ENCODE measurements around the gene KDELR3. TPM values are rescaled to one million over a fixed set of nuclear protein-coding genes. Genes with fewer than 3 reads are reported as not detected.

Gene KDELR3
- total and polyA plus RNA-seq, 7 donors: 0.53 to 1.9 (median 0.95) TPM

DNA sequence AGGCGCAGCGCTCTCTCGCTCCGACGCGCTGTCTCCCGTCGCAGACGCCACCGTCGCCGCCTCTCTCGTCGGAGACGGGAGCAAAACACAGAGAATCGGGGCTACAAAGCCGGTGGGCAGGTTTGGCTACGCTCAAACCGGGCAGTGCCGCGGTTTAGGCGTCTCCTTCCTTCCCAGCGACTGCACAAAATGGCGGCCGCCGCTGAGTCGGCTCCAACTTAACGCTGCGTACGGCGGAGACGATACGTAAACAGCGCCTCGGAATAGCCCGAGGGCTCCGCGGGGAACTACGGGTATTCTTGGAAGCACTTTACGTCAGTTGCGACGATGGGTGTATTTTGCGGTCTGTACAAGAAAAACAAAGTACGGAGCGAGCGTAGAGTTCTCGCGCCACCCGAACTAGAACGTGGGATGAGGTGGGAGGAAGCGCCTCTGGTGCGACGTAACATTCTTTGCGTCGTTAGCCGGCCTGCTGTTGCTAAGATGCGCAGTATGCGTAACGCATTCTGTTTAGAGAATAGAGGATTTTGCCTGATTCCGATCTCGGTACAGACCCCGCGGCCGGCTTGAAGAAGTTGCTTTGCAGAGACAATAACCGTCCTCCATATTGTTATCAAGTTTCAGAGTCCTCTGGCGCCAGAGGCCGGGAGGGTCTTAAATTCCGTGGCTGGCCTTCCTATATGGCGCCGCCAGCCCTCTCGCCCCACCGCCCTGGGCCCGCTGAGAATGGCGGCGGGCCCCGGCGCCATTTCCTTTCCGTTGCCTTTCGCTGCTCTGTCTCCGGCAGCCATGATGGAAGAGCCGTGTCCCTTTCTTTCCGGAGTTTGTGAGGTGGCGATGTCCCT lies 38.4 kb downstream of the KDELR3 start, which contains the start of gene DDX17:
Gene DDX17 (minus strand): TSS at position 194 of the 845 bp plus-strand sequence.
- TF ChIP-seq, protein P1, sequence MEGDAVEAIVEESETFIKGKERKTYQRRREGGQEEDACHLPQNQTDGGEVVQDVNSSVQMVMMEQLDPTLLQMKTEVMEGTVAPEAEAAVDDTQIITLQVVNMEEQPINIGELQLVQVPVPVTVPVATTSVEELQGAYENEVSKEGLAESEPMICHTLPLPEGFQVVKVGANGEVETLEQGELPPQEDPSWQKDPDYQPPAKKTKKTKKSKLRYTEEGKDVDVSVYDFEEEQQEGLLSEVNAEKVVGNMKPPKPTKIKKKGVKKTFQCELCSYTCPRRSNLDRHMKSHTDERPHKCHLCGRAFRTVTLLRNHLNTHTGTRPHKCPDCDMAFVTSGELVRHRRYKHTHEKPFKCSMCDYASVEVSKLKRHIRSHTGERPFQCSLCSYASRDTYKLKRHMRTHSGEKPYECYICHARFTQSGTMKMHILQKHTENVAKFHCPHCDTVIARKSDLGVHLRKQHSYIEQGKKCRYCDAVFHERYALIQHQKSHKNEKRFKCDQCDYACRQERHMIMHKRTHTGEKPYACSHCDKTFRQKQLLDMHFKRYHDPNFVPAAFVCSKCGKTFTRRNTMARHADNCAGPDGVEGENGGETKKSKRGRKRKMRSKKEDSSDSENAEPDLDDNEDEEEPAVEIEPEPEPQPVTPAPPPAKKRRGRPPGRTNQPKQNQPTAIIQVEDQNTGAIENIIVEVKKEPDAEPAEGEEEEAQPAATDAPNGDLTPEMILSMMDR (IDR thresholded peaks at IDR 0.05): no peak
- Histone ChIP-seq H3K9me3 (no peaks in the 10 kb centered on the region), H3K27me3 (ENCODE audit: insufficient read depth in 3 of 3, low read length in 2 of 3) (no peaks in the 10 kb centered on the region), H3K4me3 (peak within 1 kb of the TSS; percentile 87), H3K36me3 (ENCODE audit: insufficient read depth in 1 of 2, low read depth in 1 of 2) (peaks cover 0 to 29% of the 10 kb centered on the region in 2 donors), H3K27ac (peak within 1 kb of the TSS; percentile 100), H3K4me1 (peaks cover 37% of the 10 kb centered on the region)
- DNase-seq (peak; percentile 91 to 95), ATAC-seq (peak; percentile 85 to 89 (median 86))
- WGBS, 3 donors: 0% methylated on average over 73 to 83 of the region's 83 CpGs
- intact Hi-C loops (cut with DNase I): loop anchor here (5.0 to 10.0 kb wide), 4 partner anchors 61 to 178 kb away; partner anchors contain the start of genes DMC1 (in 1 of the 2) and TOMM22 (in 1 of the 2)

DNA sequence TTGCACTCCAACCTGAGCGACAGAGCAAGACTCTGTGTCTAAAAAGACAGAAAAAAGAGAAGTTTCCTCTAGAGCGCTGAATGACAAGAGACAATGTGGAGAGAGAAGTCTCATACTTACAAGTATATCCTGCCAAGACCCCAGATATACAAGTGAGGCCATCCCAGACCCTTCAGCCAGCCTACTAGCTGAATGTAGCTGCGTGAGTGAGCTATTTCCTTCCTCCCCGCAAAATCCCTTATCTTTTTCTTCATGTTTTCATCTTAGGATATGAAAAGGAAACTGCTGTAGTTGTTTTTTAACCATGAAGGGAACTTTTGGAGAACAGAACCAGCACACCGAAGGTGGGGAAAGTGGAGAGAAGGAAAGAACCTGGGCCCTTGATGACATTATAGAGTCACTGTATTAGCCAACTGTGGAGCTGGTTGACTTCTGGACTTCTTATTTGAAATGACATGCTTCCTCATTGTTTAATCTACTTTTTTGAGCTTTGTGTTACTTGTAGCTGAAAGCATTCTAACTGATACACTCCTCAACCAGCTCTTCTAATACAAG lies 42.6 kb downstream of the KDELR3 start:
- no peak overlapping the region for H3K4me3 ChIP-seq
- ATAC-seq (no peak), DNase-seq (no peak)
- H3K27me3 ChIP-seq (ENCODE audit: insufficient read depth in 3 of 3, low read length in 2 of 3): no peaks in the 10 kb centered on the region
- no peaks in the 10 kb centered on the region for H3K9me3 ChIP-seq
- H3K36me3 ChIP-seq (ENCODE audit: insufficient read depth in 1 of 2, low read depth in 1 of 2): no peaks in the 10 kb centered on the region
- TF ChIP-seq, protein P1 (IDR thresholded peaks at IDR 0.05): no peak
- intact Hi-C loops (cut with DNase I): no loop called here
- 91 to 95% (median 92%) methylated on average over 5 of the region's 5 CpGs for WGBS, 3 donors
- H3K27ac ChIP-seq: no peak overlapping the region
- H3K4me1 ChIP-seq: peaks cover 6% of the 10 kb centered on the region

DNA sequence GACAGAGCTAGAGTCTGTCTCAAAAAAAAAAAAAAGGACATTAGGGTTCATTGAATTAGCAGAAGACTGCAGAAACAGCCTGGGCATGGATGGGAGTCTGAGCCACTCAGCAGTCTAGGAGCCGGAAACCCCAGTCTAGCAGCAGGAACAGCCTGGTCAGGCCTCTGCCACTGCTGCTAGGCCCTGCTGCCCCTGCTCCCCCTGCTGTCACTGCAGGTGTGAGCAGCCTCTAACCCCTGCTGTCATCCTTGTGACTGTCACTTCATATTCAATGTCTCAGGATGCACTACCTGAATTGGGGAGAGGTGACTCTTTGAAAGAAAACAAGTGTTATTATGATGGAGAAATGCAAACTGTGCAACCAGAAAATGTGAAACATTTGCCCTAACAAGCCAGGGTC lies 45.2 kb downstream of the KDELR3 start:
- no peaks in the 10 kb centered on the region for H3K36me3 ChIP-seq (ENCODE audit: insufficient read depth in 1 of 2, low read depth in 1 of 2)
- intact Hi-C loops (cut with DNase I): no loop called here
- 67 to 91% (median 83%) methylated on average over 1 of the region's 1 CpG for WGBS, 3 donors
- no peak for DNase-seq
- no peak overlapping the region for H3K4me3 ChIP-seq
- ATAC-seq: no peak
- no peak overlapping the region for H3K27ac ChIP-seq
- no peaks in the 10 kb centered on the region for H3K4me1 ChIP-seq
- no peaks in the 10 kb centered on the region for H3K27me3 ChIP-seq (ENCODE audit: insufficient read depth in 3 of 3, low read length in 2 of 3)
- TF ChIP-seq, protein P1 (IDR thresholded peaks at IDR 0.05): no peak
- H3K9me3 ChIP-seq: no peaks in the 10 kb centered on the region

DNA sequence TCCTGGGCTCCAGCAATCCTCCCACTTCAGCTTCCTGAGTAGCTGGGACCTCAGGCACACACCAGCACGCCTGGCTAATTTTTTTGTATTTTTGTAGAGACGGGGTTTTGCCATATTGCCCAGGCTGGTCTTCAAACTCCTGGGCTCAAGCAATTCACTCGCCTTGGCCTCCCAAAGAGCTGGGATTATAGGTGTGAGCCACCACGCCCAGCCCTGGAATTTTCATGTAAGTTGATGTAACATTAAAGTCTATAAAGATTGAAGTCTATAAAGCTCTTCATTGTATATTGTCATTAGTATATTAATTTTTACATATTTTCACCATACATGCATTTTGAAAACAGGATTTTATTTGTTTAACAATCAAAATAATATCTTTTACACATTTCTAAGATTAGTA lies 50.7 kb downstream of the KDELR3 start:
- no peaks in the 10 kb centered on the region for H3K9me3 ChIP-seq
- no peak for DNase-seq
- no peak overlapping the region for H3K4me3 ChIP-seq
- 93 to 97% (median 94%) methylated on average over 4 of the region's 4 CpGs for WGBS, 3 donors
- H3K36me3 ChIP-seq (ENCODE audit: insufficient read depth in 1 of 2, low read depth in 1 of 2): no peaks in the 10 kb centered on the region
- intact Hi-C loops (cut with DNase I): no loop called here
- no peaks in the 10 kb centered on the region for H3K27me3 ChIP-seq (ENCODE audit: insufficient read depth in 3 of 3, low read length in 2 of 3)
- no peak overlapping the region for H3K27ac ChIP-seq
- H3K4me1 ChIP-seq: no peaks in the 10 kb centered on the region
- TF ChIP-seq, protein P1 (IDR thresholded peaks at IDR 0.05): no peak
- no peak for ATAC-seq

Measured in psoas muscle (tissue), 8 donors.